ENCODE measurements around the gene TSPAN4.

The TSPAN4 gene

GRCh38 chr11:897253-898142 is 54.8 kb downstream of the TSPAN4 start:
- TF ChIP-seq EZH2phosphoT487 (IDR thresholded peaks at IDR 0.05; ENCODE audit: low read depth) (no peak), CTCF (IDR thresholded peaks at IDR 0.05; ENCODE audit: low read depth, low read length) (no peak)
- Histone ChIP-seq H2AFZ (ENCODE audit: low read depth, low read length) (no peak overlapping the region), H3K9ac (ENCODE audit: low read length) (no peak overlapping the region), H3K79me2 (ENCODE audit: low read length) (no peaks in the 10 kb centered on the region), H3K27me3 (ENCODE audit: low read depth, low read length) (no peaks in the 10 kb centered on the region), H3K36me3 (replicated peaks; ENCODE audit: low read depth, low read length) (peaks cover 10% of the 10 kb centered on the region), H3K4me2 (ENCODE audit: low read length) (no peak overlapping the region), H4K20me1 (ENCODE audit: insufficient read depth, low read length) (no peaks in the 10 kb centered on the region), H3K9me3 (ENCODE audit: insufficient read depth, low read length) (no peaks in the 10 kb centered on the region), H3K4me1 (ENCODE audit: low read length) (no peaks in the 10 kb centered on the region), H3K27ac (ENCODE audit: low read length) (no peak overlapping the region), H3K4me3 (ENCODE audit: low read length) (no peak overlapping the region)

- no peak overlapping the region for H3K27ac ChIP-seq (ENCODE audit: low read length)
- no peaks in the 10 kb centered on the region for H3K27me3 ChIP-seq (ENCODE audit: low read depth, low read length)
- no peak overlapping the region for H2AFZ ChIP-seq (ENCODE audit: low read depth, low read length)
- H4K20me1 ChIP-seq (ENCODE audit: insufficient read depth, low read length), result no peaks in the 10 kb centered on the region
- H3K36me3 ChIP-seq (replicated peaks; ENCODE audit: low read depth, low read length), result peaks cover 12% of the 10 kb centered on the region
- no peaks in the 10 kb centered on the region for H3K79me2 ChIP-seq (ENCODE audit: low read length)
- TF ChIP-seq EZH2phosphoT487 (IDR thresholded peaks at IDR 0.05; ENCODE audit: low read depth), result no peak
- no peak for TF ChIP-seq CTCF (IDR thresholded peaks at IDR 0.05; ENCODE audit: low read depth, low read length)
- H3K9me3 ChIP-seq (ENCODE audit: insufficient read depth, low read length), result no peaks in the 10 kb centered on the region
- H3K4me2 ChIP-seq (ENCODE audit: low read length), result no peak overlapping the region
- no peak overlapping the region for H3K4me3 ChIP-seq (ENCODE audit: low read length)
- H3K9ac ChIP-seq (ENCODE audit: low read length), result no peak overlapping the region
- no peaks in the 10 kb centered on the region for H3K4me1 ChIP-seq (ENCODE audit: low read length)
These were observed 55.5 kb downstream of the TSPAN4 start for GRCh38 chr11:898143-898511.

GRCh38 chr11:898540-899190 is 56.0 kb downstream of the TSPAN4 start:
- Histone ChIP-seq H3K4me1 (ENCODE audit: low read length) (no peaks in the 10 kb centered on the region), H3K79me2 (ENCODE audit: low read length) (no peaks in the 10 kb centered on the region), H3K27ac (ENCODE audit: low read length) (no peak overlapping the region), H3K4me2 (ENCODE audit: low read length) (no peak overlapping the region), H3K9ac (ENCODE audit: low read length) (no peak overlapping the region), H3K27me3 (ENCODE audit: low read depth, low read length) (no peaks in the 10 kb centered on the region), H4K20me1 (ENCODE audit: insufficient read depth, low read length) (no peaks in the 10 kb centered on the region), H3K36me3 (replicated peaks; ENCODE audit: low read depth, low read length) (peaks cover 13% of the 10 kb centered on the region), H3K9me3 (ENCODE audit: insufficient read depth, low read length) (no peaks in the 10 kb centered on the region), H3K4me3 (ENCODE audit: low read length) (no peak overlapping the region), H2AFZ (ENCODE audit: low read depth, low read length) (no peak overlapping the region)
- no peak for TF ChIP-seq CTCF (IDR thresholded peaks at IDR 0.05; ENCODE audit: low read depth, low read length)
- TF ChIP-seq EZH2phosphoT487 (IDR thresholded peaks at IDR 0.05; ENCODE audit: low read depth), result no peak

GRCh38 chr11:899724-900123 is 57.1 kb downstream of the TSPAN4 start:
- Histone ChIP-seq H2AFZ (ENCODE audit: low read depth, low read length) (no peak overlapping the region), H3K4me2 (ENCODE audit: low read length) (no peak overlapping the region), H3K4me3 (ENCODE audit: low read length) (no peak overlapping the region), H3K36me3 (replicated peaks; ENCODE audit: low read depth, low read length) (peaks cover 22% of the 10 kb centered on the region), H3K9ac (ENCODE audit: low read length) (no peak overlapping the region), H3K4me1 (ENCODE audit: low read length) (no peaks in the 10 kb centered on the region), H3K27me3 (ENCODE audit: low read depth, low read length) (no peaks in the 10 kb centered on the region), H3K27ac (ENCODE audit: low read length) (no peak overlapping the region), H3K9me3 (ENCODE audit: insufficient read depth, low read length) (no peaks in the 10 kb centered on the region), H3K79me2 (ENCODE audit: low read length) (no peaks in the 10 kb centered on the region), H4K20me1 (ENCODE audit: insufficient read depth, low read length) (no peaks in the 10 kb centered on the region)
- TF ChIP-seq EZH2phosphoT487 (IDR thresholded peaks at IDR 0.05; ENCODE audit: low read depth) (no peak), CTCF (IDR thresholded peaks at IDR 0.05; ENCODE audit: low read depth, low read length) (no peak)
